Ectodermal cell (in vitro differentiated cells): ENCODE measurements around the gene MCM9.
"Not testable (repeated sequence)": the region's sequence is repeated elsewhere in the genome, so short reads cannot be mapped to it uniquely, and the experiment has no call there.

Experiments used
- H3K27ac ChIP-seq: 2 replicates; pipeline ENCODE4 v1.7.0; 2013; ENCODE audit warnings: mild to moderate bottlenecking, low read depth, low read length; ENCODE audit not compliant: insufficient read depth, poor library complexity, severe bottlenecking
- H3K27me3 ChIP-seq: 2 replicates; pipeline ENCODE4 v1.7.0; 2013; ENCODE audit warnings: mild to moderate bottlenecking, low read length; ENCODE audit not compliant: insufficient read depth, control insufficient read depth, poor library complexity, severe bottlenecking
- H3K36me3 ChIP-seq: one replicate; pipeline ENCODE4 v1.7.0; 2013; ENCODE audit warnings: low read length; ENCODE audit not compliant: control insufficient read depth, insufficient read depth
- H3K4me1 ChIP-seq: one replicate; pipeline ENCODE4 v1.7.0; 2013; ENCODE audit warnings: low read length; ENCODE audit not compliant: control insufficient read depth, insufficient read depth
- H3K4me3 ChIP-seq: 2 replicates; pipeline ENCODE4 v1.7.0; 2013; ENCODE audit warnings: low read depth, low read length, control low read depth; ENCODE audit not compliant: insufficient read depth
- H3K9me3 ChIP-seq: 2 replicates; pipeline ENCODE4 v1.7.0; 2013; ENCODE audit warnings: mild to moderate bottlenecking, low read length, moderate library complexity; ENCODE audit not compliant: control insufficient read depth
- WGBS, 2 experiments: methylation state at CpG; one replicate each; pipeline ENCODE4 v1.1.7; 2013; ENCODE audit warnings: missing lambda C conversion rate in 2 of 2; 5-methylcytosine and 5-hydroxymethylcytosine counted together

The MCM9 gene

DNA sequence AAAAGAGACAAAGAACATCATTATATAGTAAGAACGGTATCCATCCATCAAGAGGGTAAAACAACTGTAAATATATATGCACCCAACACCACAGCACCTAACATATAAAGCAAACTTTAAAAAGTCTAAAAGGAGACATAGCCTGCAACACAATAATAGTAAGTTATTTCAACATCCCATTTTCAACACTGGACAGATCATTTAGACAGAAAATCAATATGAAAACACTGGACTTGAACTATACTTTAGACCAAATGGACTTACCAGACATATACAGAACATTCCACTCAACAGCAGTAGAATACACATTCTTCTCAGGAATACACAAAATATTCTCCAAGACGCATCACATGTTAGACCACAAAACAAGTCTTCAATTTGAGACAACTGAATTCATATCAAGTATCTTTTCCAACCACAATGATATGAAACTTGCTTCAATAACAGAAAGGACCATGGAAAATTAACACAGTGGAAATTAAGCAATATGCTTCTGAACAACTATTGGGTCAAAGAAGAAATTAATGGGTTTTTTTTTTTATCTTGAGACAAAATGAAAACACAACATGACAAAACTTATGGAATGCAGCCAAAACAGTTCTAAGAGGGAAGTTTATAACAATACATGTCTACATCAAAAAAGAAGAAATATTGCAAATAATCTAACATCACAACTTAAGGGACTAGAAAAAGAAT is 64.9 kb downstream of the MCM9 start:
- no peaks in the 10 kb centered on the region for H3K27me3 ChIP-seq
- no peaks in the 10 kb centered on the region for H3K36me3 ChIP-seq
- no peaks in the 10 kb centered on the region for H3K9me3 ChIP-seq
- no peak overlapping the region for H3K27ac ChIP-seq
- 96 to 100% methylated on average over 1 to 2 of the region's 2 CpGs for WGBS, 2 experiments
- H3K4me3 ChIP-seq = no peak overlapping the region
- no peaks in the 10 kb centered on the region for H3K4me1 ChIP-seq

GRCh38 chr6:118869350-118869749 is 65.6 kb downstream of the MCM9 start:
- WGBS, 2 experiments = 100% methylated on average over 1 of the region's 2 CpGs; no CpG with 5 or more reads in 1 of the 2 experiments
- H3K4me3 ChIP-seq = no peak overlapping the region
- H3K27me3 ChIP-seq = no peaks in the 10 kb centered on the region
- no peak overlapping the region for H3K27ac ChIP-seq
- no peaks in the 10 kb centered on the region for H3K36me3 ChIP-seq
- no peaks in the 10 kb centered on the region for H3K4me1 ChIP-seq
- H3K9me3 ChIP-seq = no peaks in the 10 kb centered on the region

GRCh38 chr6:118868901-118869300 is 66.1 kb downstream of the MCM9 start:
- H3K9me3 ChIP-seq, H3K27me3 ChIP-seq, H3K27ac ChIP-seq, H3K36me3 ChIP-seq, H3K4me1 ChIP-seq, H3K4me3 ChIP-seq: not testable (repeated sequence)
- 93% methylated on average over 2 of the region's 2 CpGs for WGBS, 2 experiments

- H3K36me3 ChIP-seq = no peaks in the 10 kb centered on the region
- H3K4me3 ChIP-seq = no peak overlapping the region
- H3K27me3 ChIP-seq = no peaks in the 10 kb centered on the region
- WGBS, 2 experiments = 87 to 96% methylated on average over 3 to 4 of the region's 4 CpGs
- no peaks in the 10 kb centered on the region for H3K4me1 ChIP-seq
- no peak overlapping the region for H3K27ac ChIP-seq
- no peaks in the 10 kb centered on the region for H3K9me3 ChIP-seq
Observed at GRCh38 chr6:118867181-118867580, 67.8 kb downstream of the MCM9 start.

- Histone ChIP-seq H3K4me1 (no peaks in the 10 kb centered on the region), H3K9me3 (no peaks in the 10 kb centered on the region), H3K4me3 (no peak overlapping the region), H3K27ac (no peak overlapping the region), H3K36me3 (no peaks in the 10 kb centered on the region), H3K27me3 (no peaks in the 10 kb centered on the region)
- 92 to 93% methylated on average over 2 of the region's 2 CpGs for WGBS, 2 experiments
Observed at GRCh38 chr6:118865100-118865391, 69.9 kb downstream of the MCM9 start.

DNA sequence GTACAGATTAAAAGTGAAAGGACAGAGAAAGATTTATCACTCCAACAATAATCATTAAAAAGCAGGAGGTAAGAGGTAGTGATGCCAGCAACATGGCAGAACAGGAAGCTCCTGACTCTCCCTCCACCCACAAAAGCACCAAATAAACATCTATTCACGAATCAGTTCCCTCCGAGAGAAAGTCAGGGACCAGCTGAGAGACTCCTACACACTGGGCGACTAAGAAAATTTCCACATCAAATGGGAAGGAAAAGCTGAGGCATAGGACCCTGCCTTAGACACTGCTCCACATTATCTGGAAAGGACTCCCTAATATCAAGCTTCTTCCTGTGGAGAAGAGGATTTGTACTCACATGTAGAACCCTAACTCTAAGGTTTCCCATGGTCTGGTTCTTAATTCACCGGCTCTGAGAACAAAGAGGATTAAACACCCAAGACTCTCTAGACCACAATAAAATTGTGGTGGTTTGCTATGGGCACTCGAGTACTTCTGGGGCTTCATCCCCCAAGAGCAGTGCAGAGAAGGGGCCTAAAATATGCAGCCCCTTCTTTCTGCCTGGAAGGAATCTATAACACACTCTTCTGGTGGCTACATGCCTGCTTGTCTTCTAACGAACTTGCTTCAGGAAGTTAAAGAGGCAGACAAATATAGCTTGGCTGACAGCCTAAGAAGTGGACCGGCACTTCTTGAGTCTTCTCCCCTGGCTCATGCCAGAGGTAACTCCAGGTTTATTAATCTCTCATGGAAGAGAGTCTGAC is 70.4 kb downstream of the MCM9 start:
- Histone ChIP-seq H3K4me1 (no peaks in the 10 kb centered on the region), H3K27ac (no peak overlapping the region), H3K27me3 (no peaks in the 10 kb centered on the region), H3K36me3 (no peaks in the 10 kb centered on the region), H3K4me3 (no peak overlapping the region), H3K9me3 (no peaks in the 10 kb centered on the region)
- WGBS, 2 experiments = 84 to 92% methylated on average over 7 of the region's 7 CpGs

DNA sequence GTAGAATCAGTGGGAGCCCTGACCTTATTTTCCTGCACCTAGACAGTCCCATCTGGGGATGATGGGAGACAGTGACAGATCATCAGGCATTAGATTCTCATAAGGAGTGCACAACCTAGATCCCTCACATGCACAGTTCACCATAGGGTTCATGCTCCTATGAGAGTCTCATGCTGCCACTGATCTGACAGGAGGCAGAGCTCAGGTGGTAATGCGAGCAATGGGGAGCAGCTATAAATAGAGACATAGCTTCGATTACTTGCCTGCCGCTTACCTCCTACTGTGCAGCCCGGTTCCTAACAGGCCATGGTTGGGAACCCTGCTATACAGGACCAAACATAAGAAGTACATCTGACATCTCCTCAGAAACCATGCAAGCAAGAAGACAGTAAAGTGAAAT is 72.5 kb downstream of the MCM9 start:
- H3K4me1 ChIP-seq = no peaks in the 10 kb centered on the region
- 96% methylated on average over 4 of the region's 4 CpGs for WGBS, 2 experiments
- no peaks in the 10 kb centered on the region for H3K36me3 ChIP-seq
- H3K27me3 ChIP-seq = no peaks in the 10 kb centered on the region
- H3K4me3 ChIP-seq = no peak overlapping the region
- H3K27ac ChIP-seq = no peak overlapping the region
- no peaks in the 10 kb centered on the region for H3K9me3 ChIP-seq

GRCh38 chr6:118860880-118861279 is 74.1 kb downstream of the MCM9 start:
- no peaks in the 10 kb centered on the region for H3K4me1 ChIP-seq
- 93% methylated on average over 10 of the region's 10 CpGs for WGBS, 2 experiments
- no peaks in the 10 kb centered on the region for H3K9me3 ChIP-seq
- H3K27me3 ChIP-seq = no peaks in the 10 kb centered on the region
- no peak overlapping the region for H3K4me3 ChIP-seq
- H3K36me3 ChIP-seq = no peaks in the 10 kb centered on the region
- no peak overlapping the region for H3K27ac ChIP-seq

DNA sequence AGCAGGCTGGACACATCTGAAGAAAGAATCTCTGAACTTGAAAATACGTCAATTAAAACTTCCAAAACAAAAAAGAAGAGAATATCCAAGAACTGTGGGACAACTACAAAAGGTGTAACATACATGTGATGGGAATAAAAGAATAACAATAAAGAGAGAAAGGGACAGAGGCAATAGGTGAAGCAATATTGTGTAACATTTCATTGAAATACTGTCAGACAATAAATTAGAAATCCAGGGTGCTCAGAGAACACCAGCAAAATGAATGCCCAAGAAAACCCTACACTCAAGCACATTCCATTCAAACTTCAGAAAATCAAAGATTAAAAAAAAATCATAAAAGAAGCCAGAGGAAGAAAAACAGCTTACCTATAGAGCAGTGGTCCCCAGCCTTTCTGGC is 74.6 kb downstream of the MCM9 start:
- H3K4me1 ChIP-seq = no peaks in the 10 kb centered on the region
- no peaks in the 10 kb centered on the region for H3K27me3 ChIP-seq
- no peak overlapping the region for H3K27ac ChIP-seq
- H3K36me3 ChIP-seq = no peaks in the 10 kb centered on the region
- WGBS, 2 experiments = 100% methylated on average over 1 of the region's 1 CpG; no CpG with 5 or more reads in 1 of the 2 experiments
- no peaks in the 10 kb centered on the region for H3K9me3 ChIP-seq
- H3K4me3 ChIP-seq = no peak overlapping the region

GRCh38 chr6:118859517-118860064 is 75.4 kb downstream of the MCM9 start:
- WGBS, 2 experiments = 54 to 74% methylated on average over 2 to 3 of the region's 3 CpGs

More at GRCh38 chr6:118859517-118860064, 75.4 kb downstream of the MCM9 start:
- H3K9me3 ChIP-seq = no peaks in the 10 kb centered on the region
- no peak overlapping the region for H3K4me3 ChIP-seq
- no peak overlapping the region for H3K27ac ChIP-seq
- H3K27me3 ChIP-seq = no peaks in the 10 kb centered on the region
- no peaks in the 10 kb centered on the region for H3K4me1 ChIP-seq
- H3K36me3 ChIP-seq = no peaks in the 10 kb centered on the region
